GM21528 (cell line): Measurements from ENCODE around the gene DARS2.

Experiments
- ATAC-seq: cut with Tn5 transposase; IDR thresholded peaks from one replicate; pipeline ENCODE4 v1.9.1; 2021; ENCODE audit warnings: mild to moderate bottlenecking, moderate library complexity; ENCODE audit not compliant: unreplicated experiment, low FRiP score

The DARS2 gene

DNA sequence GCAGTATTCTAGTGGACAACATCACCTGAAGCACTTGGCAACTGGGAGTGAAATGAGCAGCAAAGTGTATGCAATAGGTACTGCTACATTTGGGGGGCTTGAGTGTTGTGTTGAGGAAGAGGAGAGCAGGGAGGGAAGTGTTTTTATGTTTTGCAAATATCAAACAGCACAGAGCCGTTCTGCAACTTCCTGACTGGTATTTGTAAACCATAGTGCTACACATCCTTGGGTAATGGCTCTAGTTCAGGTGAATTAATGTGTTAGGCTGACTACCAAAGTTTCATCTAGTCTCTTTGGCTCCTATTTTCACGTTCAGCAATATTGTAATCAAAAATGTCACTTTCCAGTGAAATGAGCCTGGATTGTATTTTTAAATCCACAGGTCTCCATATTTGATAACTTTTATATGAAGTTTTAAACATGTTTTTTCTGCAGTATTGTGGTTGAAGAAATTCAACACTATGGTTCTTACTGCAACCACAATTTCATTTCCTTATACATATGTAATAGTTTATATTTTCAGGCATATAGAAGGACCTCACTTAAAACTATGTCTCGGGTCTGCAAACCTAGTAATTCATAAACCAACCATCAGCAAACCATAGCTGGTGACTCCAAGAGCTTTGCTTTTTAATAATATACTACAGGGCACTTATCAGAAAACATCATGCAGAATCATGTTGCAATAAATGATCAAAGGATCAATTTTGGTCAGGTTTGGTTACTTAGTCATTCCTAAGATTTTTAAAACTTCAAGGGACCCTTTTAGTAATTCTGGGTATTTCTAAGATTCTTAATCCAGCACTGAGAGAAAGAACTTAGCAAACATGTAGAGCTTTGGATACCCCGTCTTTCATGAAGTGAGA, 62.5 kb downstream of the DARS2 start:
- no peak for ATAC-seq

DNA sequence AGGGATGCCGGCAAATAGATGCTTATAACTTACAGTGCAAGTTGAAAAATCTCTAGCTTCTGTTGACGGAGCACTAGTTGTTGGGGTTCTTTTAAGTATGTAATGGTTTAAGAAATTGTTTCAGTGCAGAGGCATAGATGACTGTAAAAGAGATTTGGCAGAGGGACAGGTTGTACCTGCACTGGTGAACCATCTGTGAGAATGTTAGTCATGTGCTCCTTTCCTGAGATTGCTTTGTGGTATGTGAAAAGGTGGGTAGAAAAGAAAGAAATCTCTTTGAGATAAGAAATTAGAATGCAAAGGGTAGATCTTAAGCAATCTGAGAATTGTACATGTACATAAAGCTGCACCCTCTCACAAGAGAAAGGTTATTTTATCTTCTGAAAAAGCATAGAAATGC, 63.2 kb downstream of the DARS2 start:
- no peak for ATAC-seq

DNA sequence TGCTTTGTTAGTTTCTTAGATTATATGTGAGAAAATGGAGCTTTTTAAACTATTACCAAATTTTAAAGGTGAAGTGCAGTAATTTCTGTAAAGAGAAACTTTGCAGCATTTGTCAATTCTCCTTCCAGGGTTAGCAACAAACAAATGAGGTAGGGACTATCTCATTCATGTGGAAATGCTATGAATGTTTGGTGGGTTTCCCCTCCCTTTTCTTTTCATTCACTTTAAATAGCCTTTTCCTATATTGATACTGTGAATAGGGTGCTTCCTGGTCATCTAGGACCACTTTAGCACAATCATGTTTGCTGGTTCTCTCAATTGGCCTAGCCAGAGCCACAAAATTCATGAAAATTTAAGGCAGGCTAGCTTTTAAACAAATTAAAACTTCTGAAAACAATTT, 64.3 kb downstream of the DARS2 start:
- ATAC-seq, result no peak

DNA sequence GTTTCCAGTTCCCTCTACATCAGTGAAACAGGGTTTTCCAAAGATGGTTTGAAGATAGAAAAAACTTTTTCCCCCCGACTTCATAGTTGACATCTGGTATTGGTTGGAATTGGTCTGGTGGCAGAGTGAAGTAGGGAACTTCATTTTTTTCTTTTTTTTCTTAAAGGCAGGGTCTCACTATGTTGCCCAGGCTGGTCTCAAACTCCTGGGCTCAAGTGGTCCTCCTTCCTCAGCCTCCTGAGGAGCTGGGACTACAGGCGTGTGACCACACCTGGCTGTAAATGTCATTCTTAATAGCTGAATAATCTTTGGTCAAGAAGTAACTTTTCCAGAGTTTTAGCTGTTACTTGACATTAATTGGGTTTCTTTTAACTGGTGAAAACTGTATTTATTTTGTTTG, 65.4 kb downstream of the DARS2 start:
- ATAC-seq, result no peak

GRCh38 chr1:173893611-173894010, 69.1 kb downstream of the DARS2 start:
- no peak for ATAC-seq

GRCh38 chr1:173894189-173894588, 69.7 kb downstream of the DARS2 start:
- no peak for ATAC-seq

GRCh38 chr1:173900427-173900826, 76.0 kb downstream of the DARS2 start:
- no peak for ATAC-seq

GRCh38 chr1:173900992-173901391, 76.5 kb downstream of the DARS2 start:
- ATAC-seq, result no peak

GRCh38 chr1:173903827-173904531, 79.5 kb downstream of the DARS2 start:
- no peak for ATAC-seq
